ENCODE results near the gene CDH13. TPM values are rescaled to one million over a fixed set of nuclear protein-coding genes. Genes with fewer than 3 reads are reported as not detected.

CDH13 gene
- total and polyA plus RNA-seq, 9 donors, result 1.9 to 34.2 (median 4.8) TPM

- Histone ChIP-seq H3K27me3 (no peaks in the 10 kb centered on the region), H3K36me3 (no peaks in the 10 kb centered on the region), H3K4me3 (no peak overlapping the region), H3K9me3 (no peaks in the 10 kb centered on the region), H3K27ac (no peak overlapping the region), H3K4me1 (ENCODE audit: insufficient read depth) (no peaks in the 10 kb centered on the region)
- no peak for DNase-seq
- intact Hi-C loops (cut with DNase I), result no loop called here
- TF ChIP-seq CTCF (IDR thresholded peaks at IDR 0.05) (no peak), EP300 (IDR thresholded peaks at IDR 0.05) (no peak), POLR2A (IDR thresholded peaks at IDR 0.05) (no peak)
- WGBS, 3 donors, result 82 to 84% (median 83%) methylated on average over 3 of the region's 3 CpGs
Measured at GRCh38 chr16:83328936-83329335, 702.2 kb downstream of the CDH13 start.

GRCh38 chr16:83329441-83329840, 702.7 kb downstream of the CDH13 start:
- WGBS, 3 donors, result 73 to 90% (median 88%) methylated on average over 7 of the region's 7 CpGs
- intact Hi-C loops (cut with DNase I), result no loop called here
- TF ChIP-seq EP300 (IDR thresholded peaks at IDR 0.05) (no peak), CTCF (IDR thresholded peaks at IDR 0.05) (no peak), POLR2A (IDR thresholded peaks at IDR 0.05) (no peak)
- no peaks in the 10 kb centered on the region for H3K27me3 ChIP-seq
- no peak overlapping the region for H3K4me3 ChIP-seq
- DNase-seq, result no peak
- H3K36me3 ChIP-seq, result no peaks in the 10 kb centered on the region
- no peaks in the 10 kb centered on the region for H3K9me3 ChIP-seq
- H3K4me1 ChIP-seq (ENCODE audit: insufficient read depth), result no peaks in the 10 kb centered on the region
- no peak overlapping the region for H3K27ac ChIP-seq

GRCh38 chr16:83330251-83330650, 703.5 kb downstream of the CDH13 start:
- Histone ChIP-seq H3K9me3 (no peaks in the 10 kb centered on the region), H3K4me3 (no peak overlapping the region), H3K4me1 (ENCODE audit: insufficient read depth) (no peaks in the 10 kb centered on the region), H3K36me3 (no peaks in the 10 kb centered on the region), H3K27ac (no peak overlapping the region), H3K27me3 (no peaks in the 10 kb centered on the region)
- WGBS, 3 donors, result 48 to 54% (median 52%) methylated on average over 2 of the region's 2 CpGs
- DNase-seq, result no peak
- TF ChIP-seq CTCF (IDR thresholded peaks at IDR 0.05), result no peak
- TF ChIP-seq POLR2A (IDR thresholded peaks at IDR 0.05), result no peak
- intact Hi-C loops (cut with DNase I), result no loop called here

- Histone ChIP-seq H3K27ac (no peak overlapping the region), H3K9me3 (no peaks in the 10 kb centered on the region), H3K4me3 (no peak overlapping the region), H3K36me3 (no peaks in the 10 kb centered on the region), H3K4me1 (ENCODE audit: insufficient read depth) (peaks cover 1% of the 10 kb centered on the region), H3K27me3 (no peaks in the 10 kb centered on the region)
- intact Hi-C loops (cut with DNase I), result no loop called here
- DNase-seq, result no peak
- 37 to 52% (median 52%) methylated on average over 2 of the region's 2 CpGs for WGBS, 3 donors
- TF ChIP-seq EP300 (IDR thresholded peaks at IDR 0.05) (no peak), POLR2A (IDR thresholded peaks at IDR 0.05) (no peak), CTCF (IDR thresholded peaks at IDR 0.05) (no peak)
Measured at GRCh38 chr16:83335076-83335475, 708.3 kb downstream of the CDH13 start.

GRCh38 chr16:83336603-83337002, 709.8 kb downstream of the CDH13 start:
- intact Hi-C loops (cut with DNase I), result no loop called here
- H3K4me1 ChIP-seq (ENCODE audit: insufficient read depth), result peaks cover 1% of the 10 kb centered on the region
- TF ChIP-seq CTCF (IDR thresholded peaks at IDR 0.05) (no peak), POLR2A (IDR thresholded peaks at IDR 0.05) (no peak), EP300 (IDR thresholded peaks at IDR 0.05) (no peak)
- no peaks in the 10 kb centered on the region for H3K27me3 ChIP-seq
- H3K9me3 ChIP-seq, result no peaks in the 10 kb centered on the region
- no peak overlapping the region for H3K4me3 ChIP-seq
- no peak overlapping the region for H3K27ac ChIP-seq
- no peaks in the 10 kb centered on the region for H3K36me3 ChIP-seq
- WGBS, 3 donors, result 26 to 37% (median 28%) methylated on average over 3 of the region's 3 CpGs
- DNase-seq, result no peak
